VCaP (cell line): Measurements from ENCODE around the gene KDR.

Source experiments
- H3K27ac ChIP-seq: fragments of 450-650 bp; 2 replicates; pipeline ENCODE4 v1.5.1; 2017
- TF ChIP-seq, protein P1 (sequence below): fragments of 450-650 bp; conservative IDR thresholded peaks from 2 replicates; pipeline ENCODE4 v1.5.1; 2017; ENCODE audit warnings: mild to moderate bottlenecking, moderate library complexity

Gene KDR

DNA sequence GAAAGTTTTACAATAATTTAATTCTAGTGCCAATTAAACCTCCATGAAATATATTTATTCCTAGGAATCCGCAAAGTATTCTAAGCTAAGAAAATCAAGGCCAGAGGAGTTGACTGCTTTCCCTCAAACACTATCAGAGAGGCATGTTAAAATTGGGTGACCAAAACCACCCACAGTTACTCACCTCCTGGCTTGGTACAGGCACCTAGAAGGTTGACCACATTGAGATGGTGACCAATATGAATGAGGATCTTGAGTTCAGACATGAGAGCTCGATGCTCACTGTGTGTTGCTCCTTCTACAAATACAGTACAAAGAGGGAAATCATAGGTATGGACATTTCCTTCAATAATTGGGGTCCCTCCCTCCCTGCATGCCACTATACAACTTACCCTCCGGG, 29.4 kb downstream of the KDR start:
- TF ChIP-seq, protein P1, sequence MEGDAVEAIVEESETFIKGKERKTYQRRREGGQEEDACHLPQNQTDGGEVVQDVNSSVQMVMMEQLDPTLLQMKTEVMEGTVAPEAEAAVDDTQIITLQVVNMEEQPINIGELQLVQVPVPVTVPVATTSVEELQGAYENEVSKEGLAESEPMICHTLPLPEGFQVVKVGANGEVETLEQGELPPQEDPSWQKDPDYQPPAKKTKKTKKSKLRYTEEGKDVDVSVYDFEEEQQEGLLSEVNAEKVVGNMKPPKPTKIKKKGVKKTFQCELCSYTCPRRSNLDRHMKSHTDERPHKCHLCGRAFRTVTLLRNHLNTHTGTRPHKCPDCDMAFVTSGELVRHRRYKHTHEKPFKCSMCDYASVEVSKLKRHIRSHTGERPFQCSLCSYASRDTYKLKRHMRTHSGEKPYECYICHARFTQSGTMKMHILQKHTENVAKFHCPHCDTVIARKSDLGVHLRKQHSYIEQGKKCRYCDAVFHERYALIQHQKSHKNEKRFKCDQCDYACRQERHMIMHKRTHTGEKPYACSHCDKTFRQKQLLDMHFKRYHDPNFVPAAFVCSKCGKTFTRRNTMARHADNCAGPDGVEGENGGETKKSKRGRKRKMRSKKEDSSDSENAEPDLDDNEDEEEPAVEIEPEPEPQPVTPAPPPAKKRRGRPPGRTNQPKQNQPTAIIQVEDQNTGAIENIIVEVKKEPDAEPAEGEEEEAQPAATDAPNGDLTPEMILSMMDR = no peak
- H3K27ac ChIP-seq = no peak overlapping the region

GRCh38 chr4:55092504-55092903, 32.9 kb downstream of the KDR start:
- TF ChIP-seq, protein P1 = no peak
- H3K27ac ChIP-seq = no peak overlapping the region

GRCh38 chr4:55089916-55090315, 35.5 kb downstream of the KDR start:
- TF ChIP-seq, protein P1 = no peak

GRCh38 chr4:55087913-55088260, 37.5 kb downstream of the KDR start:
- H3K27ac ChIP-seq = no peak overlapping the region

More at GRCh38 chr4:55089916-55090315, 35.5 kb downstream of the KDR start:
- H3K27ac ChIP-seq = no peak overlapping the region

DNA sequence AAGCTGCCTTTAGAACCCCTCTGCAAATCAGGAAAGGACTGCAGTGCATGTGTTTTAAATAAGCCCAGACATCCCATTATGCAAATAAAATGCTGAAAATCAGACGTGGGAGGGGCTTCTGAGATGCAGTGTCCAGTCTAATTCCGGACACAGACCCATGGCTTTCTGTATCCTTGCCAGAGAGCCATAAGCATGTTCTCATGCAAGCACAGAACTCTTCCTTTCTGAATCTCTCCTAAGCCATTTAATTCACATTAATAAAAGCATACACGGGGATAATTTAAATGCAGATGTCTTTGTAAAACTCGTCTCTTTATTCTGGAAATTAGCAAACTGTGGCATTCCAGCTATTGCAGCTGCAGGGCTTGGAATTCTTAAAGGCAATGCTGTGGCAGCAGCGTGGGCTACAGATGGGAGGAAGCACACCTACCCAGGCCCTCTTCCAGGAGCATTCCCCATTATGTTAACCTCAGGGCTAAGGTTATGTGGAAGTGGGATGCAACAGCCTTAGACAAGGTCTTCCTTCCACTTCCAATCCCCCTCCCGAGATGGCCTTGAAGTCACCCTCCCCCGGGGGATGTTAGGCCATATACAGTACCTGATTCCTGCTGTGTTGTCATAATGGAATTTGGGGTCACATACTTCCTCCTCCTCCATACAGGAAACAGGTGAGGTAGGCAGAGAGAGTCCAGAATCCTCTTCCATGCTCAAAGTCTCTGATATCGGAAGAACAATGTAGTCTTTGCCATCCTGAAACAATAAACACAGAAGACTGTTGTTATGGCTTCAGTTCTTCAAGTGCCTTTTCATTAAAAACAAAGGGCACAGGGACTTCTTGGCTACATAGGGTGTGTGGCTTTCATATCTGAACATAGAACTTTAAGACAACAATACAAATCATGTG, 38.1 kb downstream of the KDR start:
- TF ChIP-seq, protein P1 = no peak
- H3K27ac ChIP-seq = no peak overlapping the region

More at GRCh38 chr4:55087913-55088260, 37.5 kb downstream of the KDR start:
- TF ChIP-seq, protein P1 = no peak

GRCh38 chr4:55086578-55086977, 38.8 kb downstream of the KDR start:
- TF ChIP-seq, protein P1 = no peak
- H3K27ac ChIP-seq = no peak overlapping the region

DNA sequence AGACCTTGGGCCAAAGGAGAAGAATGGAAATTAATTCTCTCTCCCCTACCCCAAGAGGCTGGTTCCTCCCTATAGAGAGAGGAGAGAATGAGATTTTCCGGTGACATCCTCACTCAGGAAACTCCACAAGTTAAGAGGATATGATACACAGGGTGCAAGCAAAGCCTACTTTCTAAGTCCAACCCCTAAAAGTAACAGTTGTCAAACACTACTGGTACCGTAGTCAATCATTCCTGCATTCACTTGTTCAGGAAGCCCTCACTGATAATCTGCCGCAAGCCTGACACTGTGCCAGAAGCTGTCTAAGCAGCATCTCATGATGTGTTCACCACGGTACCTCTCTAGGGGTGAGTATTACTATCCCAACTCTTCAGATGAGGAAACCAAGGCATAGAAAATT, 41.7 kb downstream of the KDR start:
- H3K27ac ChIP-seq = no peak overlapping the region
- TF ChIP-seq, protein P1 = no peak
